PFSK-1 (cell line): ENCODE results near the gene FEM1A.

Experiments
- FOXP2 ChIP-seq: optimal IDR thresholded peaks from 2 replicates; pipeline ENCODE3; 2011; ENCODE audit warnings: borderline replicate concordance, control low read depth, inconsistent platforms; ENCODE audit not compliant: insufficient read depth; ENCODE audit errors: extremely low read length, extremely low read depth
- POLR2AphosphoS5 ChIP-seq: IDR thresholded peaks from 2 replicates; pipeline ENCODE4 v1.6.1; 2012; ENCODE audit warnings: low read depth, mild to moderate bottlenecking, control low read depth, low read length, moderate library complexity
- SIN3A ChIP-seq: IDR thresholded peaks from 2 replicates; pipeline ENCODE4 v1.6.1; 2012; ENCODE audit warnings: mild to moderate bottlenecking, low read length, moderate library complexity, borderline replicate concordance; ENCODE audit not compliant: insufficient read depth
- TAF1 ChIP-seq: IDR thresholded peaks from 2 replicates; pipeline ENCODE4 v1.6.1; 2012; ENCODE audit warnings: low read length, control low read depth, borderline replicate concordance; ENCODE audit not compliant: insufficient read depth
- TF ChIP-seq, protein P1 (sequence below), 2 experiments: IDR thresholded peaks; 2 replicates each; pipeline versions ENCODE4 v1.6.1 to v1.8.0; 2011 to 2012; ENCODE audit warnings: low read depth in 2 of 2, low read length in 2 of 2, control low read depth in 1 of 2, inconsistent platforms in 1 of 2, mild to moderate bottlenecking in 1 of 2, moderate library complexity in 1 of 2; ENCODE audit not compliant: insufficient read depth in 1 of 2

FEM1A gene

DNA sequence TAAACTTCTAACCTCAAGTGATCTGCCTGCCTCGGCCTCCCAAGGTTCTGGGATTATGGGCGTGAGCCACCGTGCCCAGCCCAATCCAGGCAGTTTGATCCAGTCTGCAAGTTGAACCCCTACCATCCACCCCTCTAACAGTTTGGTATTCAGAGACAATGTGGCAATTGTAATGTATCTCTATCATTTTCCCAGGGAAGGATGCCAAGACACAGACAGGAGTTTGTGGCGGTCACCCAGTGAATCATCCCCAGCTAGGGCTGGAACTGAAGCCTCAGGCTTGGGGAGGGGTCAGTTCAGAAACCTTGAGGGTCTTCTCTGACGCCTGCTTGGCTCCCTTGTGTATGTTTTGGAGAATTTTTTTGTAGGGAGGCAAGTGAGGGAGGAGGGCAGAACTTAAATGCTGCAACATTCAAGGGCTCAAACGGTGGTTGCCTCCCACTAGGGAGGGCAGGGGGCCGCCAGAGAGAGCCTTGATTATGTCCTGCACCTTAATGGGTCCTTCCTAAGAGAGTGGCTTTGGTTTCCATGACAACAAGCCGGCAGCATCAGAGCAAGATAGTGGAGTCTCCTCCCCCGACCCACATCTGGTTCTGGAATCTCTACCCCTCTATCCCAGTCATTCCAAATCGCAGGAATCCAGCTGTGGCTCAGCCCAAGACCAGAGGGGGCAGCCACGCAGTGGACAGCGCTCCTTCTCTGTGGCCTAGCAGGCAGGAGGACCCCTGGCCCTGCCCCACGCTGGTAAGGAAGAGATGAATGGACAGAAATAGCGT is 14.9 kb upstream of the FEM1A start:
- TF ChIP-seq SIN3A, result no peak
- no peak for TF ChIP-seq POLR2AphosphoS5
- TF ChIP-seq, protein P1, sequence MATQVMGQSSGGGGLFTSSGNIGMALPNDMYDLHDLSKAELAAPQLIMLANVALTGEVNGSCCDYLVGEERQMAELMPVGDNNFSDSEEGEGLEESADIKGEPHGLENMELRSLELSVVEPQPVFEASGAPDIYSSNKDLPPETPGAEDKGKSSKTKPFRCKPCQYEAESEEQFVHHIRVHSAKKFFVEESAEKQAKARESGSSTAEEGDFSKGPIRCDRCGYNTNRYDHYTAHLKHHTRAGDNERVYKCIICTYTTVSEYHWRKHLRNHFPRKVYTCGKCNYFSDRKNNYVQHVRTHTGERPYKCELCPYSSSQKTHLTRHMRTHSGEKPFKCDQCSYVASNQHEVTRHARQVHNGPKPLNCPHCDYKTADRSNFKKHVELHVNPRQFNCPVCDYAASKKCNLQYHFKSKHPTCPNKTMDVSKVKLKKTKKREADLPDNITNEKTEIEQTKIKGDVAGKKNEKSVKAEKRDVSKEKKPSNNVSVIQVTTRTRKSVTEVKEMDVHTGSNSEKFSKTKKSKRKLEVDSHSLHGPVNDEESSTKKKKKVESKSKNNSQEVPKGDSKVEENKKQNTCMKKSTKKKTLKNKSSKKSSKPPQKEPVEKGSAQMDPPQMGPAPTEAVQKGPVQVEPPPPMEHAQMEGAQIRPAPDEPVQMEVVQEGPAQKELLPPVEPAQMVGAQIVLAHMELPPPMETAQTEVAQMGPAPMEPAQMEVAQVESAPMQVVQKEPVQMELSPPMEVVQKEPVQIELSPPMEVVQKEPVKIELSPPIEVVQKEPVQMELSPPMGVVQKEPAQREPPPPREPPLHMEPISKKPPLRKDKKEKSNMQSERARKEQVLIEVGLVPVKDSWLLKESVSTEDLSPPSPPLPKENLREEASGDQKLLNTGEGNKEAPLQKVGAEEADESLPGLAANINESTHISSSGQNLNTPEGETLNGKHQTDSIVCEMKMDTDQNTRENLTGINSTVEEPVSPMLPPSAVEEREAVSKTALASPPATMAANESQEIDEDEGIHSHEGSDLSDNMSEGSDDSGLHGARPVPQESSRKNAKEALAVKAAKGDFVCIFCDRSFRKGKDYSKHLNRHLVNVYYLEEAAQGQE (IDR thresholded peaks at IDR 0.05; ENCODE audit: insufficient read depth in 1 of 2, low read depth in 2 of 2, low read length in 2 of 2), result no peak
- no peak for TF ChIP-seq TAF1
- no peak for TF ChIP-seq FOXP2

DNA sequence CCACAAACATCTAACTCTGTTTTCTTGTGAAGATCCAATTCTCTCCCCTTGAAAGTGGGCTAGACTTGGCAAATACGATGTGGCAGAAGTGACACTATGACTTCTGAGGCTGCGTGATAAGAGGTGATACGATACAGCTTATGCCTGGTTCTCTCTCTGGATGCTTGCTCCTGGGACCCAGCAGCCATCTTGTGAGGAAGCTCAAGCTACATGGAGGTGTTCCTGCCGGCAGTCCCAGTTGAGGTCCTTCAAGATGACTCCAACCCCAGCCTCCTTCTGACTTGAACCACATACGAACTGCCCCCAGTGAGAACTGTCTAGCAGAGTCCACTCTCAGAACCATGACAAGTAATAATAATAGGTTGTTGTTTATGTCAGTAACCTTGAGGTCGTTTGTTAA is 10.7 kb upstream of the FEM1A start:
- TF ChIP-seq FOXP2, result no peak
- TF ChIP-seq, protein P1 (IDR thresholded peaks at IDR 0.05; ENCODE audit: insufficient read depth in 1 of 2, low read depth in 2 of 2, low read length in 2 of 2), result no peak
- TF ChIP-seq POLR2AphosphoS5, result no peak
- no peak for TF ChIP-seq SIN3A
- TF ChIP-seq TAF1, result no peak

DNA sequence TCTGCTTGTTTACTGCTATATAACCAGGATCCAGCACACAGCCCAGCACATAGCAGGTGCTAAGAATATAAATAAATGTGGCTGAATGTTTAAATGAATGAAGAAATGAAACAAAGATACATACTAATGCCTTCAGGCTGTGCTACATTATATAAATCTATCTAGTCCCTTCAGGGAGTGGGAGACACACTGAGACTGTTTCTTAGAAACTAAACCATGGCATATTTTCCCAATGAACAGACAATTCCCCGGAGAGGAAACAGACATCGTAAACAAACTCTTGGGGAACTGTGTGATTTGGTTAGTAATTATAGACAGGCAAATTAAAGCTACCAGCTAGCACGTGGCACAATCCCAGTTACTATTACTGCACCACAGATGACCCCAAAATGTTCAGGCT is 9.7 kb upstream of the FEM1A start:
- no peak for TF ChIP-seq FOXP2
- no peak for TF ChIP-seq TAF1
- TF ChIP-seq POLR2AphosphoS5, result no peak
- TF ChIP-seq SIN3A, result no peak
- TF ChIP-seq, protein P1 (IDR thresholded peaks at IDR 0.05; ENCODE audit: insufficient read depth in 1 of 2, low read depth in 2 of 2, low read length in 2 of 2), result no peak

DNA sequence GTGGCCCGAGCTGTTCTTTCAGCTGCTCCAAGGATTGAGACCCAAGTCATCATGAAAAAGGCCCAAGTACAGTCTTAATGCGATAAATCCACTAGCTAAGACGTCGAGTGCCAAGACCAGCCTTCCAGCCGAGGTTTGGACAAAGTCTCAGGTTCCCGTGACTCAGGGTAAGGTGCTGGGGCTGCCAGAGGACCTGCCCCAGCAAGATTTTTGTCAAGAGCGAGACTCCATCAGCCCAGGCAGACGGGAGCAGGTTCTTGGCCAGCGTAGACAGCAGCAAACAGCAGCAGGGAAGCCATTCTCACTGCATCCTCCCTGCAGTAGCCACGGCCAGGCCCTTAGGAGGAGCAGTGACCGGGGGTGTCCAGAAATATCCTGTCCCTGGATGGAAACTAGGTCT is 3.4 kb downstream of the FEM1A start:
- peak; percentile 6; the same call in 1 of the 2 replicates for TF ChIP-seq POLR2AphosphoS5
- no peak for TF ChIP-seq TAF1

DNA sequence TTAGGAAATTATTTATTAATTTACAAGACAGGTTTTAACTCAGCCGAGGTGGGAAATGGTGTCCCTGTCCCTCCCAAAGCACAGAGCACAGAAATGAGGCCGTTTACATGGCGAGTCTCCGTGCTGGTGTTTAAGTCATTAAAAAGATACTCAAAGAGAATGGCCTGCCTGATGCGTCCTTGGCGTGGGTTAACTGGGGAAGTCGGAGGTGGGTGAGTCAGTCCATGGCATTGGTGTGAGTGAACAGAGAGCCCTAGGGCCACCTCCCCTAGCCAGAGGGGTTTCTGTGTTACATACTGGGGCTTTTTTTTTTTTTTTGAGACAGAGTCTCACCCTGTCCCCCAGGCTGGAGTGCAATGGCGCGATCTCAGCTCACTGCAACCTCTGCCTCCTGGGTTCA is 3.9 kb downstream of the FEM1A start:
- TF ChIP-seq FOXP2 (no peak), POLR2AphosphoS5 (no peak), TAF1 (no peak), SIN3A (no peak)
- TF ChIP-seq, protein P1 (IDR thresholded peaks at IDR 0.05; ENCODE audit: insufficient read depth in 1 of 2, low read depth in 2 of 2, low read length in 2 of 2), result no peak
